HG03342 (cell line): ENCODE results near the gene MYO1H.
"Not testable (repeated sequence)": the region's sequence is repeated elsewhere in the genome, so short reads cannot be mapped to it uniquely, and the experiment has no call there.

ENCODE experiments used
- ATAC-seq: cut with Tn5 transposase; IDR thresholded peaks from one replicate; pipeline ENCODE4 v1.9.1; 2021; ENCODE audit warnings: mild to moderate bottlenecking, moderate library complexity; ENCODE audit not compliant: unreplicated experiment

The MYO1H gene

GRCh38 chr12:109467978-109468676 lies 120.4 kb downstream of the MYO1H start:
- no peak for ATAC-seq

- ATAC-seq = no peak
Measured at GRCh38 chr12:109469517-109469916, 121.8 kb downstream of the MYO1H start.

GRCh38 chr12:109473006-109473405 lies 125.3 kb downstream of the MYO1H start:
- no peak for ATAC-seq

GRCh38 chr12:109473526-109474270 lies 126.0 kb downstream of the MYO1H start:
- ATAC-seq = not testable (repeated sequence)

GRCh38 chr12:109475121-109475520 lies 127.4 kb downstream of the MYO1H start:
- no peak for ATAC-seq

GRCh38 chr12:109475993-109476806 lies 128.5 kb downstream of the MYO1H start:
- no peak for ATAC-seq

GRCh38 chr12:109476807-109477184 lies 129.1 kb downstream of the MYO1H start:
- ATAC-seq = peak; percentile 4

GRCh38 chr12:109477185-109477962 lies 129.7 kb downstream of the MYO1H start, which contains the start of the genes KCTD10 and UBE3B:
KCTD10 (minus strand) TSS chr12:109477300; CDS start chr12:109477262, 38 bp downstream.
UBE3B (plus strand) TSS chr12:109477634; CDS start chr12:109483552, 5,918 bp downstream.
- peak; percentile 86 for ATAC-seq

- no peak for ATAC-seq
Measured at GRCh38 chr12:109477963-109478315, 130.2 kb downstream of the MYO1H start.

- no peak for ATAC-seq
Measured at GRCh38 chr12:109479761-109480160, 132.1 kb downstream of the MYO1H start.

GRCh38 chr12:109480356-109480755 lies 132.7 kb downstream of the MYO1H start:
- ATAC-seq = no peak

- ATAC-seq = no peak
Measured at GRCh38 chr12:109481863-109482262, 134.2 kb downstream of the MYO1H start.

GRCh38 chr12:109482491-109482890 lies 134.8 kb downstream of the MYO1H start:
- ATAC-seq = no peak

GRCh38 chr12:109482894-109483293 lies 135.2 kb downstream of the MYO1H start:
- ATAC-seq = no peak

GRCh38 chr12:109483346-109483745 lies 135.6 kb downstream of the MYO1H start:
- ATAC-seq = no peak

- no peak for ATAC-seq
Measured at GRCh38 chr12:109485201-109485600, 137.5 kb downstream of the MYO1H start.

- ATAC-seq = no peak
Measured at GRCh38 chr12:109487181-109488050, 139.7 kb downstream of the MYO1H start.

GRCh38 chr12:109488051-109488665 lies 140.5 kb downstream of the MYO1H start:
- ATAC-seq = no peak
